Stimulated activated CD4-positive, alpha-beta T cell treated with anti-CD3 and anti-CD28 coated beads, Interleukin-4, amount 100 ng/mL, for 4 hours (primary cell): ENCODE results near the gene UBXN11.

ENCODE experiments used
- DNase-seq, 2 experiments: peaks; one replicate each; pipeline ENCODE4 v3.0.0-alpha.2; 2020

The UBXN11 gene

DNA sequence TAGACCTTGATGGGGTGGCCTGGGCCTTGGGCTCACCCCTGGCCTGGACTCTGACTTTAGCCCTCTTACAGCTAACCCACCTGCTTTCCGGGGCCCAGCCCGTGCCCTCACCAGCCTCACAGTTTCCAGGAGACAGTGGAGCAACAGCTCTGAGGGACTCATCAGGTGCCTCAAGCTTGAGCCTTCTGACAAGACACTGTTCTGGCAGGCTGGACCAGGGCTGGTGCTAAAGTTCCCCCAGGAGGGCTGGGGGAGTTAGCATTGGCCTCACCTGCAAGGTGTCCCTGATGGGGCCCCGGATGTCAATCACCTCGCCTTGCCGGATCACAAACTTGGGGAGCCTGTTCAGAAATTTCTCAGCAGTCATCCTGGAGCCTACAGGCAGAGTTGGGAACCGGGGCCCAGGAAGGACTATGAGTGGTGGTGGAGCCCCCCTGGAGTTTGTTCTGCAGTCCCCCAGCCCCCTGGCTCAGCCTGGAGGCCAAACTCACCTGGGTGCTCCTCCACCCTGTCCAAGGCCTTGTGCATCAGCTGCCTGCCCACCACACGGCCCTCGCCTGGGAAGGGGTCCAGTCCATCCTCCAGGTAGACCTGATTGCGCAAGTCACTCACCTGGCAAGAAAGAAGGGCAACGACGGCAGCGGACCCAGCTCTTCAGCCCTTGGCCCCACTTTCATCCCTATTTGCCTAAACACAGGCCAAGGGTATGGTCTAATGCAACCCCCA lies 22.4 kb downstream of the UBXN11 start:
- DNase-seq = no peak

DNA sequence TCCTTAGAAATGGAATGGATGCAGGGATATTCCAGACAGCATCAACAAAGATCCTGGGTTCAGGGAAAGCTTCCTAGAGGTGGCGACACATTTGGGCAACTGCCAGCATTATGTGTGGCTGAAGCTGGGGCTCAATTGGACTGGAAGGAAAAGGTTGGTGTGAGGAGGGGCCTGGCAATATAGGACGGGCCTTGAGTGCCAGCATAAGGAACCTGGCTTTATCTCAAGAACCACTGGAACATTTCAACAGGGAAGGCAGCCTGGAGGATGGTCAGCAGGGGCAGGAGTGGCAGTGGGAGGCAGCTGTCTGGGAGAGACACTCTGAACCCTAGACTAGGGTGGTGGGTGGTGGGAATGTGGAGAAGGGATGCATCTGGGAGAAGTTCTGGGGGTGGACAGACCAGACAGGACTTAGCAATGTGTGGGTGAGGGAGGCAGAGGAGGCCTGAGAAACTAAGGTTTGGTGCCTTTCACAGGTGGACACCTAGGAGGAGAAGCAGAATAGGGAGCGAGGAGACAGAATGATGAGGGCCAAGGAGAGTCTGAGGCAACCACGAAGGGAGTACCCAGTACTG lies 23.1 kb downstream of the UBXN11 start:
- DNase-seq = no peak

DNA sequence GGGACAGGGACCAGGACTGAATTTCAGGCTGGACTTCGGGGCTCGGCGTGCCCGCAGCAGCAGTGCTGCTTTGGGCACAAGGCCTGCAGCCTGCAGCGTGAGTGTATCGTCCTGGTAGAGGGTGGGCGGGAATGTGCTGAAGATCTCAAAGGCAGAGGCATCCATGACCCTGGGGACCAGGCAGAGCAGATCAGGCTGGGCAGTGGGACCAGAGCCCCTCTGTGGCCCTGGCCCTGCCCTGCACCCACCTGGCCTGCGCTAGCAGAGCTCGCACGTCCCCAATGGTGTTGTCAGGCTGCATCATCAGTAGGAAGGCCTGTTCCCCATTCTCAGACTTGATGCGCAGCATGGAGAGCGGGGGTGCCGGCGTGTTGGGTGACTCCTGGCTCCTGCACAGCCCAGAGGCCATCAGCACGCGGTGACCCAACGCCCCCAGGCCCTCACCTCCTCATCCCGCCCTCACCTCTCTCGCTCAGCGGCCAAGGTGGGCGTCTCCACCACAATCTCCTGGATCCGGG lies 24.0 kb downstream of the UBXN11 start:
- DNase-seq = no peak

DNA sequence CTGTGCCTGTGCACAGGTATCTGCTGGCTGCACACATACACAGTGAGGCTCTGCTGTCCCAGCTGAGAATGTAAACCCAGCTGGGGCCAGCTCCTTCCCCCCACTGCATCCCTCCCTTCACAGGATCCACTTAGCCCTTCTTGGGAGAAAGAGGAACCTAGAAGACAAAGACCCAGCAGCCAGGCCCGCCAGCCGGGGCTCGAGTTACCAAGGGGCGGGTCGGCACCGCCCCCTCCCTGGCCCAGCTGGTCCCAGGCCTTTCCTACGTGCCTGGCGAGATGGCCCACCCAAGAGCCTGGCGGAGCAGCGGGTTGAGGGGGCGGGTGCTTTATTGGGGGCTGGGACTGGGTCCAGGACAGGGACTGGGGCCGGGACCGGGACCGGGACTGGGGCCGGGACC lies 24.5 kb downstream of the UBXN11 start:
- DNase-seq = no peak

DNA sequence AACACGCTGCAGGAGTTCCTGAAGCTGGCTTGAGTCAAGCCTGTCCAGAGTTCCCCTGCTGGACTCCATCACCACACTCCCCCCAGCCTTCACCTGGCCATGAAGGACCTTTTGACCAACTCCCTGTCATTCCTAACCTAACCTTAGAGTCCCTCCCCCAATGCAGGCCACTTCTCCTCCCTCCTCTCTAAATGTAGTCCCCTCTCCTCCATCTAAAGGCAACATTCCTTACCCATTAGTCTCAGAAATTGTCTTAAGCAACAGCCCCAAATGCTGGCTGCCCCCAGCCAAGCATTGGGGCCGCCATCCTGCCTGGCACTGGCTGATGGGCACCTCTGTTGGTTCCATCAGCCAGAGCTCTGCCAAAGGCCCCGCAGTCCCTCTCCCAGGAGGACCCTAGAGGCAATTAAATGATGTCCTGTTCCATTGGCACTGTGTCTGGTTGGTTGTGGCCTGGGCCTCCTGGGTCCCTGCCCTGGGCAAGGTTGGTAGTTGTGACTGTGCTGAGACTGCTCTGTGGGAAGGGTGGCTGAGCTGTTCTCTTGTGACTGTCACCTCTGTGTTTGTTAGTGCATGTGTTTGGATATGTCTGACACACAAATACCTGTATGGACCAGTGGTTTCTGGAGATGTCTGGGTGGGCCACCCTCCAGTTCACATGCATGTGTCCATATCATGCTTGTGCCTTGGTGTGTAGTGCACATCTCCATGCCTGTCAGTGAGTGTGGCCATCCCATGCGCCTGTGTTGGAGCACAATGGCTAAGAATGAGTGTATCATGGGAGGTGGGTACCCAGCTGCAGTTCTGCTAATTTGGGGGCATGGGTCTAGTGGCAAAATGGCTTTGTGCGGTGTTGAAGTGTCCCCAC lies 25.1 kb downstream of the UBXN11 start:
- no peak for DNase-seq

DNA sequence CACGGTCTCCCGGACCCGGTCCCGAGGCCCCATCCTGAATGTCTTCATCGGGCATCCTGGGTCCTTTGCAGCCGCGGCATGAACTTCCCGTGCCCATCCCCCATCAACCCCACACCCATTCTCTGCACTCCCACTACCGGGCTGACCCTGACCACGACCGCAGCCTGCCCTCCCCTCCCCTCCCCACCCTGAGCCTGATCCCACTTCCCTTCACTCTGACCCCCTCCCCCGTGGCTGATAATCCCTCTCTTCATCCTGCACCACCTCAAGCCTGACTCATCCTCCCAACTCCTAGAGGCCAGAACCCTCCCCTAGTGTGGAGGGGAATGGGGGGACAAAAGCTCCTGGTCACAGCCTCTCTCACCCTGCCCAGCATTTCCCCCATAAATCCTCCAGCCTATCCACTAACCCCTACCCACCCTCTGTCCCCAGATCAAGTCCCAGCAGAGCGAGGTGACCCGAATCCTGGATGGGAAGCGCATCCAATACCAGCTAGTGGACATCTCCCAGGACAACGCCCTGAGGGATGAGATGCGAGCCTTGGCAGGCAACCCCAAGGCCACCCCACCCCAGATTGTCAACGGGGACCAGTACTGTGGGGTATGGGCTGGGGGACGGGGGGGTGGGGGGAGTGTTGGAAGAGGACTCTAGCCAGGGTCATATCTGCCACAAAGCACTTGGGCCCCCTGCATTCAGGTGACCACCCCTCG lies 25.9 kb downstream of the UBXN11 start:
- DNase-seq = no peak

DNA sequence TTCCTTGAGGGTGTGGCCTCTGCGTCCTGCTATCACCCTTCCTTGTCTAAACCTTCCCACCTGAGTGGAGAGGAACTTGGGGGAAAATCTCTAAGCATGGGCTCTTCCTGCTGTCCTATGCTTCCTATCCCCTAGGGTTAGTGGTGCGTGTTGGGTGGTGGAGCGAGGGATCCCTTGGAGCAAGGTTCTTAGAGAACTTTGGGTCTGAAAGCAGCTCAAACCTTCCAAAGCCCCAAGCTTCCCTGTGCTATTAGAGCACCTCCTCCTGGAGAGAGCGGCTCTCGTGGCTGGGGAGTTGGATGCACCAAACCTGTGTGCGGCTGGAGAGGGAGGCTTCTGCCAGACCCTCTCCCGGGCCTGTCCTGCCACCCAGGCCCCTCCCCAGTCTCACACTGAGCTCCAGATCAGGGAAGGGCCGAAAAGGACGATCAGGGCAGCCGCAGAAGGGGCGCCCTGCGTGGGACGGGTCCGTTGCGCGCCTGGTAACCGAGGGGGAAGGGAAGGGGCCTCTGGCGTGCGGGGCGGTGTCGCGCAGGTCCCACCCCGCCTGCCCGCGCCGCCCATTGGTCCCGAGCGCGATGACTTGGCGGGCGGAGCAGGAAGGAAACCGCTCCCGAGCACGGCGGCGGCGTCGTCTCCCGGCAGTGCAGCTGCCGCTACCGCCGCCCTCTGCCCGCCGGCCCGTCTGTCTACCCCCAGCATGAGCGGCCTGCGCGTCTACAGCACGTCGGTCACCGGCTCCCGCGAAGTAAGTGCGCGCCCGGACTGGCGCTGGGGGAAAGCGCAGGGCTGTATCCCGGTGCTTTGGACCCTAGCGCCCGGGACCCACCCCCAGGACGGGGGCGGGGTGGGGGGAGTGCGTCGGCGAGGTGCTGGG lies 26.7 kb downstream of the UBXN11 start, which contains the start of gene SH3BGRL3:
Gene SH3BGRL3, plus strand, starts transcription at position 631 of the 877 bp plus-strand sequence. Its CDS starts 70 bp downstream, at position 701.
- DNase-seq = peak; percentile 81 to 85

DNA sequence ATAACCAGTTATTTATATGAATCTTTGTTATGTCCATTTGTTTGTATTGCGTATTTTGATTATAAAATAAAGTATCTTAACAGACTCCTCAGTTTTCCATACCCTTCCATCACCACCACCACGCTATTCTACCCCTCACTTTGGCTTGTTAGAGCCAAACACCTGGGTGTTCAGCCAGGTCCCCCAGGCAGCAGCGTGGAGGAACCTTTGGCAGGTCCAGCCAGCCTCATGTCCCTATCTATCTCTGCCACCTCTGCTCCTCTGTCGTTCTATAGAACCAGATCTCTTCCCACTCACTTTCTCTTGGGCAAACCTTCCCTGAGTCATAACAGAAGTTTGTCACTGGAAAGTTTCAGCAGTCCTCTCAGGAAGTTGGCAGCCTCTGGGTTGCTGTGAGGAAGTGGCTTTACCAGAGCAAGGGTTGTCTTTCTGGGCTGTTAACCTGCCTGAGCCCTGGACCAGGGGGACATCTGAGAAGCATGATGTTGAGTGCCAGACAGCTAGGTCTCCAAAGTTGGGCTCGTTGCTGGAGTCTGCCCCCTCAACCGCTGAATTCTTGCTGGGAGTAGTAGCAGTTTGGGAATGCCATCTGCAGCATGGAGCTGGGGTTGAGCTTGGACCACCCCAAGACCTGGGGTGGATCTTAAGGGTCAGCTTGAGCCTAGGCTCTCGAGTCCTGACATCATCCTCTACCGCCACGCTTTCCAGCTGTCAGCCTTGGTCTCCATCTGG lies 27.5 kb downstream of the UBXN11 start:
- peak in 1 of 2 experiments; percentile 62 for DNase-seq

DNA sequence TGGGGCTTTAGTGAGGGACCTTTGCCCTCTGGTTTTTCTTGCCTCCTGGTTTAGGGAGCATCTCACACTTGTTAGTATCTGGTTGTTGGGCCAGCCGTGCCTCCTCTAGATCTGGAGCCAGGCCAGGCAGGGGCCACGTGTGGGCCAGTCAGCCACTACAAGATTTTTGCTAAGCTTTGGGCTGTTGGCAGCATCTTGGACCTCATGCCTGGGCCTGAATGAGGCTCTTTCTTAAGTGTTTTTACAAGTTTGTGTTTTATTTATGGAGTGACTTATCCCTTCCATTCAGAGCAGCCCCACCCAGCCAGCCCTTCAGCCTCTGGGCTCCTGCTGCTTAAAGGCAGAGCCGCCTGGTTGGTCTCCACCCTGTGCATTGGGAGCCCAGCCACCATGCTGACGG lies 28.1 kb downstream of the UBXN11 start:
- no peak for DNase-seq

DNA sequence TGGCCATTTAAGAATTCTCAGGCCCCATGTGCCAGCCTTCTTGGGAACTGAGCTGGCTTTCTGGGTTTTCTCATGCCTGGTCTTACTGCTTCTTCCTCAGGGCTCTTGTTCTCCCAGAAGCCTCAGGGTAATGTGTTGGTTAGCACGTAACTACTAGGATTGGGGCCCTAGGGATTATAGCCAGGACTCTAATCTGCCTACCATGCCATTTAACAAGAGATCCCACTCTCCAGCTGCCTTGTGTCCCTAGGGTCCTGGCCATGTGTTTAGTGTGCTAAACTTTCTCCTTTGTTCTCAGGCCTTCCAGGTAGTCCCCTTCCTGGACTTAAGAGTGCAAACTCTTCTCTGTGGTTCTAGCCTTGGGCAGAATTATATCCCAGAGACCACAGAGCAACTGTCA lies 28.7 kb downstream of the UBXN11 start:
- no peak for DNase-seq

DNA sequence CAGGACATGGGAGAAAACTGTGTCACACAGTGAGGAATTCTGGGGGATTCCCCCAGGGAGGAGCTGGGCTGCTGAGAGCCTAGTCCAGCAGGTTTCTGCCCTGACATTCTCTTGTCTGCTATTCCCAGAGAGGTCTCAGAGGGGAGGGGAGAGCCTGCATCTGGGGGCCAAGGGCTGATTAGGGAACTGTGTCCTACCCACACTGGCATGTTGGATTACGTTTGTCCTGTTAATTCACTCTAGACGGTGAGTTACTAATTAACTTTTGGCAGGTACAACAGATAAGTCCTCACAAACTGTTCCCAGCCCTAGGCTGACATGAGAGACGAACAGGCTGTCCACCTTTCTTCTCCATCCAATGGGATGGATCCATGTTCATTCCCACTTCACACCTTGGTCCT lies 29.2 kb downstream of the UBXN11 start:
- no peak for DNase-seq

DNA sequence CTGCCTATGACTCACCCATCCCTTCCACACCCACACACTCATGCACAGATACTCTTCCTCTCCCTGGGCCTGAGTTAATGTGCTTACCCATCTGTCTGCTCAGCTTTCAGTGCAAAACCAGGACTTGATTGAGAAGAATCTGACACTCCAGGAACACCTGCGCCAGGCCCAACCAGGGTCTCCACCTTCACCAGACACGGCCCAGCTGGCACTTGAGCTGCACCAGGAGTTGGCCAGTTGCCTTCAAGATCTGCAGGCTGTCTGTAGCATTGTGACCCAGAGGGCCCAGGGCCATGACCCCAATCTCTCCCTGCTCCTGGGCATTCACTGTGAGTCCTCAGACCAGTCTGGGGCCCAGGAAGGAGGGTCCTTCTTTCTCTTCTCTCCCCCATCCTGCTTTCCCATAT lies 30.0 kb downstream of the UBXN11 start:
- no peak for DNase-seq

DNA sequence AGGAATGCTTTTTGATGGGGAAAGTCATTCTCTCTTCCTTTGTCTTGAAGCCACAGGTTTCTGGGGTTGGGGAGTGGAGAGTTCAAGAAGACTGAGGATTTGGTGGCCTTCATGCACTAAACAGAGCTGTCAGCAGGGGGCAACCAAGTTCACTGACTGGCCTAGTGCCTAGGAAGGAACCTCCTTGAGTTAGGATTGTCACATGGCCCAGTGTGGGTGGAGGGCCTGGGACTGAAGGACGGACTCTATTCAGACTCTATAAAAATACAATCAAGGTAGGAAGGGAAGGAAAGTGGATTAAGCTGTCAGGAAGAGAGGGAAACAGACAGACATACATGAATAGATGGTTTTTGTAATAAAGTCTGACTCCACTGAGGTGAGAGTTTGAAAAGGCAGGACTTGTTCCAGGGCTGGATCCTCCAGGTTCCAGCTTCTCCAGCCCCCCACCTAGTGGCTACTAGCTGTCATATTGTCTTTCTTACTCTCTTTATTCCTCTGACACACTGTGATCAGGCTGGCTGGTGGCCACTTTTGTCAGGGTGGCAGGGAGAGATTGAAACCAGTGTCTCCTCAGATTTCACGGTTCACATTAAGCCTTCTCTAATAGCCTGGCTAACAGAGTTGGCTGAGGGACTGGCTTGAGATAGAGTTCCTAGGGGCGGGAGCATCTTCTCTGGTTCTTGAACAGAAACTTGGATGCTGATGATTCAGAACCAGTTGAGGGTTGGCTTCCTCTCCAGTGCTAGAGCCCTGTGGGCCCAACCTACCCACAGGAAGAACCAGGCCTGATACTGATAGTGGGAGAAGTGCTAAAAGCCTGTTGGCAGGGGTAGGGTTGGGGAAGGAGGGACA lies 30.6 kb downstream of the UBXN11 start:
- peak; percentile 70 to 86 for DNase-seq

DNA sequence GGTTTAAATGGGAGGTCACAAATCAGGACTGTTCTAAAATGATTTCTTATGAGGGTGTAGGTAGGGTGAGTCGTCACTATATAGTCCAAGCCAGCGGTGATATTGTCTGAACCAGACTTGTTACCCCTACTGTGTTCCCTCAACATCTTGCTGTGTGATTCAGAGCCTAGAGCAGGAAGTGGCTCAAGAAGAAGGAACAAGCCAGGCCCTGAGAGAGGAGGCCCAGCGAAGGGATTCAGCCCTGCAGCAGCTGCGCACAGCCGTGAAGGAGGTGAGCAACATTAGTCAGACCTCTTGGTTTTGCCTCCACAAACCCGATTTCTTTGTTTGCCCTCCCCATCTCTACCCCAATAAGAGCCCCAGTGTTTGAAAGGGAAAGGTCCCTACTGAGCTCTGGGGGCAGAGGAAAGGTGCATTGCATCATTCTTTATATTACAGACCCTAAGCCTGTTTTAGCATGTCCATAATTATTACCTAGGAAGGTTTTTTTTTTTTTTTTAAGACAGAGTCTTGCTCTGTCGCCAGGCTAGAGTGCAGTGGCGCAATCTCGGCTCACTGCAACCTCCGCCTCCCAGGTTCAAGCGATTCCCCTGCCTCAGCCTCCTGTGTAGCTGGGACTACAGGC lies 31.5 kb downstream of the UBXN11 start:
- no peak for DNase-seq

DNA sequence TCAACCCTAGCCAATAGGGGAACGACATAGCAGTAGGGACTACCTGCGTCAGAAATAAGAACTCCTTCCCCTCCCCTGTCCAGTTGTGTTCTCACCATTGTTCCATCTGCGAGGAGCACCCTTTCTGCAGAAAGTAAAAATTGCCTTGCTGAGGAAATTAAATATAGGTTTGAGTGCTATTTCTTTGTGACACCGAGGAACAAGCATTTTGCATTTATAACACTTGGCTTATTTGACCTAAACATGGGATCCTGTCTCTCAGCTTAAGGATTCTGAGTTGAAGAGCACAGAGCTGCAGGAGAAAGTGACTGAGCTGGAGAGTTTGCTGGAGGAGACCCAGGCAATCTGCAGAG lies 37.3 kb downstream of the UBXN11 start:
- DNase-seq = no peak

DNA sequence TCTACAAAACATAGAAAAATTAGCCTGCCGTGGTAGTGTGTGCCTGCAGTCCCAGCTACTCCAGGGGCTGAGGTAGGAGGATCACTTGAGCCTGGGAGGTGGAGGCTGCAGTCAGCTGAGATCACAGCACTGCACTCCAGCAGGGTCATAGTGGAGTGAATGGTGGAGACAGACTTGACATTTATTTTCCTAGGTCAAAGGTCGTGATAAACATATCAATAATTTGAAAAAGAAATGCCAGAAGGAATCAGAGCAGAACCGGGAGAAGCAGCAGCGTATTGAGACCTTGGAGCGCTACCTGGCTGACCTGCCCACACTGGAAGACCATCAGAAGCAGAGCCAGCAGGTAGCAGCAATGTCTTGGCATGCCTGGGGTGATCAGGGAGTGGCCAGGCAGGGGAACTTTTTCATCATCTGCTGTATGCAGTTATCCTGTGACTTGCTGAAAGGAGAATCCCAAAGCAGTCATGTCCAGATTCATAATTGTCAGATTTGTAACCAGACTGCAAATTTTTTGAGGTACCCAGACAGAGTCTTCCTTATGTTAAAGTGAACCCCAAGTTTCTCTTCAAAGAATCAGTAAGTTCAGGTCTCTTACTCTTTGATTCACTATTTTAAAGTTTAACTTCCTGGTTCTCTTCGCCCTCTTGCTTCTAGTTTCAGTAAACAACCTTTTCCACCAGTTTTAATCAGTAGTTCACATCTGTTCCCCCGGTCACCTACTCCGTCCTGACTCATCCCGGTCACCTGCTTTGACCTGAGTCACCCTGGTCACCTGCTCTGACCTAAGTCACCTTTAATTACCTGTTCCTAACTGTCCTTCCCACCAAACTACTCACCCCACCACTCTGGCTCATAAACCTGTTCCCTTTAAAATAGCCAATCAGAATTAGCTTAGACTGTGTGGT lies 37.9 kb downstream of the UBXN11 start:
- DNase-seq = no peak

DNA sequence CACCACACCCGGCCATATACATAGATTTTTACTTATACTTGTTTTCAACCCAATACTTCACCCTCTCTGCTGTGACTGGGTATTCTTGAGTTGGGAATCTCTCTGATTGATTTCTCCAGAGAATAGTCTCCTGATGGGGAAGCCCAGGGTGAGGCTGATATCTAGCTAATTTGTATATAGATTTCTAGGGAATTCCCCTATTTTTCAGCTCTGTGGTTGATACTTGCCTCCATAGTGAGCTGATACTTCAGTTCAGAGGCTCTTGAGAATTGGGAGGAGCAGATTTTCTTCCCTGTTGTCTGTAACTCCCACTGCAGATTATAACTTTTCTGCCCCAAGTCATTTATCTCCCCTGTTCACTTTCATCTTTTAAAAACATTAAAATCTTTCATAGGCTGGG lies 41.0 kb downstream of the UBXN11 start:
- DNase-seq = no peak

DNA sequence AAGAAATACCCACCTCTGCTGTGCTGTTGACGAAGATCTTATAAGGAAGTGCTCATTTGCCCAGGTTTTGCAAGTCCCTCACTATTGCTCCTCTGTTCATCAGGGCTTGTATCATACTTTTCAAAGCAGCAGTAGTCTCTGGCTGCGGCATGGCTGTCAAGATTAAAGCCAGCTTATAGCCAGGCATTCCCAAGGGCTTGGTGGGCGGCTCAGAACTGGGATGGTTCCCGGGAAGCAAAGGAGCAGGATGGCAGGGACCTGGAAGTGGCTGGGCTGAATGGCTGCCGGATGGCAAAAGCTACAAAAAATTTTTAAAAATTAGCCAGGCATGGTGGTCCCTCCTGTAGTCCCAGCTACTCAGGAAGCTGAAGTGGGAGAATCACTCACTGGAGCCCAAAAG lies 43.2 kb downstream of the UBXN11 start:
- no peak for DNase-seq

DNA sequence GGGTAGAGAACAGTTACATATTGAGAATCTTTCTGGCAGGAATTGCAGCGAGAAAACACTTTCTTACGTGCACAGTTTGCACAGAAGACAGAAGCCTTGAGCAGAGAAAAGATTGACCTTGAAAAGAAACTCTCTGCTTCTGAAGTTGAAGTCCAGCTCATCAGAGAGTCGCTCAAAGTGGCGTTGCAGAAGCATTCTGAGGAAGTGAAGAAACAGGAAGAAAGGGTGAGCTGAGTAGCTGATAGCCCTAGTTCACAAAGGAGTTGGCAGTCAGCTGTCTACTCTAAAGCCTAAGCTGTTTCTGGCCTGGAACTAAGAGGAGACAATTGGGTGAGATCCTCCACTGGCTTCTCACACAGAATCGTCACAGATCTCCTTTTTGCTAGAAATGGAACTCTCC lies 46.9 kb downstream of the UBXN11 start:
- DNase-seq = no peak
